Measurements from ENCODE around the gene DCTD.
A peak's percentile ranks its signal among the peaks of the same experiment; 100 is the strongest.

The DCTD gene

GRCh38 chr4:182917182-182918043, at the start of gene DCTD:
DCTD (minus strand) TSS chr4:182917386; CDS start chr4:182915568, 1,818 bp downstream.
- peak; percentile 71 for DNase-seq (ENCODE audit: low spot score)

DNA sequence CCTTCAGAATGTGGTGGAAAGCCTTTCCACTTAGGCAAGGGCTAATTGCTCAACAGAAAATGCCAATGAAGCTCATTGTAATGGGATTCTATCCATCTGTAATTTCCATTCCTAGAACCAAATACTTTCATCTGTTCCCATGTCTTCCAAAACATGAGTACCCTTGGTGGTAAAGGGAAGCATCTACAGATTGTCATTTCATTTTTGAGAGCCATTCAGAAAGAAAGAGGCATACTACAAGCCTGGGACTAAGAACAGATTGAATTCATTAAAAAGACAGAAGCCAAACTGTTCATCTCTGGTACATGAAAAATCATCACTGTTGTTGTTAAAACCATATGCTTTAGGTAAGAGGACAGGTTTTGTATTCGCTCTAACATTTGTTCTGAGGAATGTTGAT, 43.6 kb upstream of the DCTD start:
- DNase-seq (ENCODE audit: low spot score): no peak

DNA sequence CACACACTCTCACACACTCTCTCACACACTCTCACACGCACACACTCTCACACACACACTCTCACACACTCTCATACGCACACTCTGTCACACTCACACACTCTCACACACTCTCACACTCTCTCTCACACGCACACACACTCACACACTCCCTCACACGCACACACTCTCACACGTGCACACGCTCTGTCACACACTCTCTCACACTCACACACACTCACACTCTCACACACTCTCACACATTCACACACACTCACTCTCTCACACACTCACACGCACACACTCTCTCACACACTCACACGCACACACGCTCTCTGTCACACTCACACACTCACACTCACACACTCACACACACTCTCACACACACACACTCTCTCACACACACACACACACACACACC, 43.0 kb upstream of the DCTD start:
- no peak for DNase-seq (ENCODE audit: low spot score)

GRCh38 chr4:182955411-182955810, 38.2 kb upstream of the DCTD start:
- DNase-seq (ENCODE audit: low spot score): no peak

GRCh38 chr4:182944484-182945213, 27.5 kb upstream of the DCTD start:
- no peak for DNase-seq (ENCODE audit: low spot score)

DNA sequence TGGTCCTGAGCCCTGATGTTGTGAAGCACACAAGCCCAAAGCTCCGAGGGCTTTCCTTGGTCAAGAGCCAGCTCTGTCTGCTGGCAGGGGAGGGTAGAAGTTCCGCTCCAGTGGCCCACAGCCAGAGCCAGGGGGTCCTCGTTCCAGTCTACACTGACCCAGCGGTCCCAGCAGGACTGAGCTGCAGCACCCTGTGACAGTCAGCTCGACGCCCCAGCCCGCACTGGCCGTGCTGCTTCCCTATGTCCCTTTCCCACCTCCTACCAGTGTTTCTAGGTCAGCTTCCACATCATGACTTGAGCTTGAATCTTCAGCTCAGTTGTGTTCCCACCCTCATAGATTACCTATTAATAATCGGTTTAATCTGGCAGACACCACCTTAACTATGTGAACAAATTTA, 22.5 kb upstream of the DCTD start:
- no peak for DNase-seq (ENCODE audit: low spot score)

DNA sequence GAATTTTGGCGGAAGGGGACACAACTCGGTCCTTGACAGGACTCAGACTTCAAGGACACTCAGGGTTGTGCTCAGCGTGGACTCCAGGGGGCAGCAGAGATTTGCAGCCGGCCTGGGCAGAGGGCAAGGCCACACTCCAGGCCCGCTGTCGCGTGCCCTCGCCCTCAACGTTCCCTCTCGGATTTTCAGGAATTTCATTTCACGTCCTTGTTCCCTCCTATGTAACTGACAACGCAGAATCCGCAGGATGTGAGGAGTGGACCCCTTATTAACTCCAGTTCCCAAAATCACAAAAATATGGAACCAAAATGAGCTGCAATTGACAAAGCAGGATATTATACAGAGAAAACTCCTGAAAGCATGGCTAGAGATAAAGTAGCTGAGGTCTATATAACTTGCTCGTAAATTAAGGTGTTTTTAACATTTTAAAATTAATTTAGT, 21.0 kb upstream of the DCTD start:
- DNase-seq (ENCODE audit: low spot score): peak; percentile 68

DNA sequence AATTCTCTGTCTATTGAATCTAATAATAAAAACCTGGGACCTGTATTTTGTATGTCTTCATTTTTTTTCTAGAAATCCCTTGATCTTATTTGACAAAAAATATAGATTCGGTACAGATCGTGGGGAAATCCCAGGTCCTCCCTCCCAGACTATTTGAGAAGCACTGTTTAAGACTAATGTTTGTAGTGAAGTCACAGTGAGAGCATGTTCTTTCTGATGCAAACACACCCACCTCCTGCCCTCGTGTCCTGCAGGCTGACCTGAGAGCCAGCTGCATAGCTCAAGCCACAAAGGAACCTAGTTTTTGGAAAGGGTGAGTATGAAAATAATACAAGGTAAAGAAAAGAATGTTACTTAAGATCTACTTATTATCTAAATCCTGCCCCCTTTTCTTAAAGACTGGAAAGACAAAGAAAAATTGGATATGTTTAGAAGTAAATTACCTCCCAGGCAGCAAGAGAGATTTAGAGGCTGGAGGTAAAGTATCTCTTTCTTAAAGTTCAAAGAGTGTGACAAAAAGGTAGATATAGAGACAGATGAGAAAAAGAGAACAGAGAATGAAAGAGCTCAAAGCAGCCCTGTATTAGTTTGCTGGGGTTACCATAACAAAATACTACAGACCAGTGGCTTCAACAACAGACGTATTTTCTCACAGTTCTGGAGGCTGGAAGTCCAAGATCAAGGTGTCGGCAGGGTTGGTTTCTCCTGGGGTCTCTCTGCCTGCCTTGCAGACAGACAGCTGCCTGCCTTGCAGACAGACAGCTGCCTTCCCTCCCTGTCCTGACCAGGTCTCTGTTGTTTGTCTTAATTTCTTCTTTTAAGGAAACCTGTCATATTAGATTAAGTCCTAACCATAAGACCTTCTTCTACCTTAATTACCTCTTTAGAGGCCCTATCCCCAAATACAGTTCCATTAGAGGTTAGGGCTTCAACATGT, 20.4 kb upstream of the DCTD start:
- no peak for DNase-seq (ENCODE audit: low spot score)

GRCh38 chr4:182932651-182933050, 15.5 kb upstream of the DCTD start:
- no peak for DNase-seq (ENCODE audit: low spot score)

- DNase-seq (ENCODE audit: low spot score): no peak
Observed at GRCh38 chr4:182931691-182932345, 14.6 kb upstream of the DCTD start.

GRCh38 chr4:182930889-182931288, 13.7 kb upstream of the DCTD start:
- no peak for DNase-seq (ENCODE audit: low spot score)

DNA sequence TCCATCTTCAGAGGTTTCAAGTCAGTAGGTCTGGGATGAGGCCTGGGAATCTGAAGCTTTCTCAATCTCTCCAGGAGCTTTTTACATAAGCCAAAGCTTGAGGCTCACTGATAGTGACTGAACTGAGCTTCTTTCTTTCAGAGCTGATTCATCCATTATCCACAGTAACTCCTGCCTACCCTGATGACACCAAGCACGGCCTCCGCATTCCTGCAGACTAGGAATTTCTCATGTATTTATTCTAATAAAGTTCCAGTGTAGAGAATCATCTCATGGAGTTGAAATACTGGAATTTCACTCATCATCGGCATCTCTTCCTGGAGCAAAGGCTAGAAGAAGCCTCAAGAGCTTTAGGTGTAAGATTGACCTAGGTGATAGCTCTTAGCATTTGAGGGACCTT, 12.1 kb upstream of the DCTD start:
- DNase-seq (ENCODE audit: low spot score): no peak

DNA sequence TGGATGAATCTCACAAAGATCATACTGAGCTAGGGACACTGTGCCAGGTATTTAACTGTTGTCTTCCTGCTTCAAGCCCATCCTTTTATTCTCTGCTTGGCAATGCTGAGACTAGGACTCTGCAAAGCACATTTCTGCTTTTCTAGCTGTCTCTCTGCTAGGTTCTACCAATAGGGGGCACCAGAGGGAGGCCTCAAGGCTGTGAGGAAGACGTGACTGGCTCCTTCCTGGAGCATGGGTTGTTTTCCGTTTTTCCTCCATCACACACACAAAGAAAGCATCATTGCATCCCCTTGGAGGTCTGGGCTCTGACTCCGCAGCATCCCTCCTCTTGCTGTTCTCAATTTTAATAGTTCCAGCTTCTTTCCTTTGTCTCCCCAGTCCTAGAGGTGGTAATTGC, 10.9 kb upstream of the DCTD start:
- no peak for DNase-seq (ENCODE audit: low spot score)

- DNase-seq (ENCODE audit: low spot score): no peak
Observed at GRCh38 chr4:182927505-182927904, 10.3 kb upstream of the DCTD start.

GRCh38 chr4:182925855-182926254, 8.7 kb upstream of the DCTD start:
- DNase-seq (ENCODE audit: low spot score): no peak

GRCh38 chr4:182925298-182925757, 8.1 kb upstream of the DCTD start:
- DNase-seq (ENCODE audit: low spot score): peak; percentile 67

- no peak for DNase-seq (ENCODE audit: low spot score)
Observed at GRCh38 chr4:182924497-182924896, 7.3 kb upstream of the DCTD start.

DNA sequence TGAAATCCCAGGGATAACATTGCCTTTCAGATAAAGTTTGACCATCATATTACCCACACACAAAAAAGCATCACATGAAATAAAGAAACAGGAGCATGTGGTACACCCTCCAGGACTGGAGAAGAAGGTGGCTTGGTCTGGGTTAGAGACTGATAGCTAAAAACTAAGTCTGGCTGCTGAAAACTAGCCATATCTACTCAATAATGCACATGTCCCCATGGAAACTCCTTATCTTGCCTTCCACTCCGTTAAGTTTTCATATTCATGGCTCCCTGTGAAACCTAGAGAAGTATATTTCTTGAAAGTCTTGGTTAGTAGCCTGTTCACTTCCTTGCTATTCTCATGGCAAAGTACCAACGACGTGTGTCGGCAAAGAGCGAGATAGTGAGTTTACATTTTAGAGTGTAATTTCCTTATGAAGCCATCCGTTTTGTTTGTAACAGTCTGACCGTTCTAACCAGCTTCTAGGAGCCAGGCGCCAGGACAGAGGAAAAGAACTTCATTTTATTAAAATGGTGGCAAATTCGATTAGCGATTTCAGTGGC, 6.7 kb upstream of the DCTD start:
- no peak for DNase-seq (ENCODE audit: low spot score)

- no peak for DNase-seq (ENCODE audit: low spot score)
Observed at GRCh38 chr4:182923366-182923765, 6.2 kb upstream of the DCTD start.

- DNase-seq (ENCODE audit: low spot score): no peak
Observed at GRCh38 chr4:182922501-182923284, 5.5 kb upstream of the DCTD start.

All from CD4-positive, alpha-beta T cell treated with Interleukin-15 for 4 hours (primary cell).